ENCODE measurements around the gene ACTRT2. TPM values are rescaled to one million over a fixed set of nuclear protein-coding genes. Genes with fewer than 3 reads are reported as not detected.

The ACTRT2 gene
- total and polyA plus RNA-seq, 2 donors, result not detected

GRCh38 chr1:3053986-3054385 is 32.7 kb downstream of the ACTRT2 start:
- H3K4me3 ChIP-seq (ENCODE audit: low read length in 2 of 2), result no peak overlapping the region
- H3K36me3 ChIP-seq (ENCODE audit: control insufficient read depth in 2 of 2, insufficient read depth in 2 of 2, low read length in 1 of 2), result no peaks in the 10 kb centered on the region
- WGBS, result 95% methylated on average over 6 of the region's 6 CpGs
- H3K9me3 ChIP-seq (ENCODE audit: control insufficient read depth in 2 of 2, insufficient read depth in 1 of 2, low read length in 1 of 2), result peaks cover 0 to 7% of the 10 kb centered on the region in 2 donors
- no peak overlapping the region for H3K27ac ChIP-seq (ENCODE audit: low read depth in 1 of 2, low read length in 1 of 2)
- peaks cover 2 to 43% of the 10 kb centered on the region in 2 donors for H3K27me3 ChIP-seq (ENCODE audit: control insufficient read depth in 2 of 2, insufficient read depth in 1 of 2, low read length in 1 of 2)
- no peaks in the 10 kb centered on the region for H3K4me1 ChIP-seq (ENCODE audit: control insufficient read depth in 2 of 2, insufficient read depth in 2 of 2, low read length in 2 of 2)
- DNase-seq (ENCODE audit: low read depth in 6 of 9, low spot score in 9 of 9), result no peak

GRCh38 chr1:3054474-3054873 is 33.2 kb downstream of the ACTRT2 start:
- no peak for DNase-seq (ENCODE audit: low read depth in 6 of 9, low spot score in 9 of 9)
- peaks cover 0 to 7% of the 10 kb centered on the region in 2 donors for H3K9me3 ChIP-seq (ENCODE audit: control insufficient read depth in 2 of 2, insufficient read depth in 1 of 2, low read length in 1 of 2)
- no peaks in the 10 kb centered on the region for H3K36me3 ChIP-seq (ENCODE audit: control insufficient read depth in 2 of 2, insufficient read depth in 2 of 2, low read length in 1 of 2)
- 96% methylated on average over 12 of the region's 12 CpGs for WGBS
- no peak overlapping the region for H3K4me3 ChIP-seq (ENCODE audit: low read length in 2 of 2)
- peaks cover 2 to 40% of the 10 kb centered on the region in 2 donors for H3K27me3 ChIP-seq (ENCODE audit: control insufficient read depth in 2 of 2, insufficient read depth in 1 of 2, low read length in 1 of 2)
- H3K27ac ChIP-seq (ENCODE audit: low read depth in 1 of 2, low read length in 1 of 2), result no peak overlapping the region
- H3K4me1 ChIP-seq (ENCODE audit: control insufficient read depth in 2 of 2, insufficient read depth in 2 of 2, low read length in 2 of 2), result no peaks in the 10 kb centered on the region

DNA sequence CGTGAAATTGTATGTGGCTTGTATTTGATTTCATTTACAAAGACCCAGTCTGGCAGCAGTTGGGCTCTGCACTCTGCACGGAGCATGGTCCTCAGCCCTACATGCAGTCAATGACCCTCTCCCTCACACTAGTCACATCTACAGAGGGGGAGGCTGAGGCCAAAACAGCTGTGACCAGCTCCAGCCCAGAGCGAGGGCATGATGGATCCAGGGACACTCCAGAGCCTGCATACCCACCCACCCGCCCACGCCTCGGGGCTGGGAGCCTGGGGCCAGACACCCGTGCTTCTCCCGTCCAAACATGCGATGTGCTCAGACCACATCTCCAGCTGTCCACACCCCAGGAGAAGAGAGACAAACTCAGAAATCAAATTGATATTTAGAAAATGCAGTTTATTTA is 33.8 kb downstream of the ACTRT2 start:
- WGBS, result 96% methylated on average over 9 of the region's 9 CpGs

GRCh38 chr1:3056641-3057040 is 35.4 kb downstream of the ACTRT2 start:
- H3K27me3 ChIP-seq (ENCODE audit: control insufficient read depth in 2 of 2, insufficient read depth in 1 of 2, low read length in 1 of 2), result peaks cover 0 to 52% of the 10 kb centered on the region in 2 donors
- peaks cover 0 to 7% of the 10 kb centered on the region in 2 donors for H3K9me3 ChIP-seq (ENCODE audit: control insufficient read depth in 2 of 2, insufficient read depth in 1 of 2, low read length in 1 of 2)
- no peak overlapping the region for H3K4me3 ChIP-seq (ENCODE audit: low read length in 2 of 2)
- no peaks in the 10 kb centered on the region for H3K36me3 ChIP-seq (ENCODE audit: control insufficient read depth in 2 of 2, insufficient read depth in 2 of 2, low read length in 1 of 2)
- 97% methylated on average over 5 of the region's 5 CpGs for WGBS
- H3K4me1 ChIP-seq (ENCODE audit: control insufficient read depth in 2 of 2, insufficient read depth in 2 of 2, low read length in 2 of 2), result no peaks in the 10 kb centered on the region
- H3K27ac ChIP-seq (ENCODE audit: low read depth in 1 of 2, low read length in 1 of 2), result no peak overlapping the region
- no peak for DNase-seq (ENCODE audit: low read depth in 6 of 9, low spot score in 9 of 9)

More for the DNA sequence above, 33.8 kb downstream of the ACTRT2 start:
- H3K27ac ChIP-seq (ENCODE audit: low read depth in 1 of 2, low read length in 1 of 2), result no peak overlapping the region
- no peak for DNase-seq (ENCODE audit: low read depth in 6 of 9, low spot score in 9 of 9)
- H3K27me3 ChIP-seq (ENCODE audit: control insufficient read depth in 2 of 2, insufficient read depth in 1 of 2, low read length in 1 of 2), result peaks cover 2 to 39% of the 10 kb centered on the region in 2 donors
- no peaks in the 10 kb centered on the region for H3K4me1 ChIP-seq (ENCODE audit: control insufficient read depth in 2 of 2, insufficient read depth in 2 of 2, low read length in 2 of 2)
- no peak overlapping the region for H3K4me3 ChIP-seq (ENCODE audit: low read length in 2 of 2)
- no peaks in the 10 kb centered on the region for H3K36me3 ChIP-seq (ENCODE audit: control insufficient read depth in 2 of 2, insufficient read depth in 2 of 2, low read length in 1 of 2)
- H3K9me3 ChIP-seq (ENCODE audit: control insufficient read depth in 2 of 2, insufficient read depth in 1 of 2, low read length in 1 of 2), result peaks cover 0 to 7% of the 10 kb centered on the region in 2 donors

DNA sequence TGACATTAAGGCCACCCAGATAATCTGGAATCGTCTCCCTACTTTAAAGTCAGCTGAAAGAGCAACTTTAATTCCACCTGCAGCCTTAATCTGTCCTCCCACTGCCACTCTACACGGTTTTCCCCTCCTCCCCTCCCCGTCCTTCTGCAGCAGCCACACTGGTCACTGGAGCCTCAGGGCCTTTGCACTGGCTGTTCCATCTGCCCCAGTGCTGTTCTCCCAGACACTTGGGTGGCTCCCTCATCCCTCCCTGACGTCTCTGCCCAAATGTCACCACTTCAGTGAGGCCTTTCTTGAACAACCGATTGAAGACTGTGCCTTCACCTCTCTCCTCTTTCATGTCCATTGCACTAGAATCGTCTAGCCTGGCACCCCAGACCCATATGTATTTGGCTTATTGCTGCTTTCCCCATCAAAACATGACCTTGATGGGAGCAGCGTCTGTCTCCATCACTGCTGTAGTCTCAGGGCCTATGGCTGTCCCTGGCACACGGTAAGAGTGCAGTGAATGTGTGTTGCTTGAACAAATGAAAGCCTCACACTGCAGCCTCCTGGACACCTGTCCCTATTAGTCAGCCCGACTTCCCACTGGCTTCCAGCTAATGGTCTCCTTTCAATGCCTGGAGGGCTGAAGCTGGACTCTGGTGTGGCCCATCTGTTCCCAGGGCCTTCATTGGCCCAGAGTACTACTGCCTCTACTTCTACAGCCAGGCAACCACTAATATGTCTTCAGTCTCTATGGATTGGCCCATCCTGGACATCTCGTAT is 37.2 kb downstream of the ACTRT2 start:
- WGBS, result 92% methylated on average over 10 of the region's 10 CpGs
- H3K36me3 ChIP-seq (ENCODE audit: control insufficient read depth in 2 of 2, insufficient read depth in 2 of 2, low read length in 1 of 2), result no peaks in the 10 kb centered on the region
- peaks cover 0 to 63% of the 10 kb centered on the region in 2 donors for H3K27me3 ChIP-seq (ENCODE audit: control insufficient read depth in 2 of 2, insufficient read depth in 1 of 2, low read length in 1 of 2)
- H3K27ac ChIP-seq (ENCODE audit: low read depth in 1 of 2, low read length in 1 of 2), result no peak overlapping the region
- no peak for DNase-seq (ENCODE audit: low read depth in 6 of 9, low spot score in 9 of 9)
- H3K9me3 ChIP-seq (ENCODE audit: control insufficient read depth in 2 of 2, insufficient read depth in 1 of 2, low read length in 1 of 2), result no peaks in the 10 kb centered on the region
- H3K4me3 ChIP-seq (ENCODE audit: low read length in 2 of 2), result no peak overlapping the region
- no peaks in the 10 kb centered on the region for H3K4me1 ChIP-seq (ENCODE audit: control insufficient read depth in 2 of 2, insufficient read depth in 2 of 2, low read length in 2 of 2)

DNA sequence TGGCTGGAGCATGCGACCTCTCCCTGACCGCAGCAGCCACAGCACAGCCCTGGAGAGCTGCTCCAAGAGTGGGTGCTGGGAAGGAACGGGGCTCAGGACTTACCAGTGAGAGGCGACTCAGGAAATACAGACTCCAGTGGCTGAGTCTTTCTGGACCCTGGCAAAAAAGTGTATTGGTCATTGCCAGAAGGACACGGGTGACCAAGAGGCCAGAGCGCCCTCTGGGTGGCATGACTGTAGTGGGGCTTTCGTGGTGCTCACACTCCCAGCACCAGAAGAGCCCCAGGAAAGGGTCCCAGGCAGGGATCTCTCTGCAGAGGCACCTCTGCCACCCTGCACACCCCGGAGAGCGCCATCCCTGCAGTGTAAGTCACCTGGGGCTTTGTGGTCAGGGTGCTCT is 38.9 kb downstream of the ACTRT2 start:
- DNase-seq (ENCODE audit: low read depth in 6 of 9, low spot score in 9 of 9), result no peak
- peaks cover 4 to 68% of the 10 kb centered on the region in 2 donors for H3K27me3 ChIP-seq (ENCODE audit: control insufficient read depth in 2 of 2, insufficient read depth in 1 of 2, low read length in 1 of 2)
- 91% methylated on average over 9 of the region's 9 CpGs for WGBS

DNA sequence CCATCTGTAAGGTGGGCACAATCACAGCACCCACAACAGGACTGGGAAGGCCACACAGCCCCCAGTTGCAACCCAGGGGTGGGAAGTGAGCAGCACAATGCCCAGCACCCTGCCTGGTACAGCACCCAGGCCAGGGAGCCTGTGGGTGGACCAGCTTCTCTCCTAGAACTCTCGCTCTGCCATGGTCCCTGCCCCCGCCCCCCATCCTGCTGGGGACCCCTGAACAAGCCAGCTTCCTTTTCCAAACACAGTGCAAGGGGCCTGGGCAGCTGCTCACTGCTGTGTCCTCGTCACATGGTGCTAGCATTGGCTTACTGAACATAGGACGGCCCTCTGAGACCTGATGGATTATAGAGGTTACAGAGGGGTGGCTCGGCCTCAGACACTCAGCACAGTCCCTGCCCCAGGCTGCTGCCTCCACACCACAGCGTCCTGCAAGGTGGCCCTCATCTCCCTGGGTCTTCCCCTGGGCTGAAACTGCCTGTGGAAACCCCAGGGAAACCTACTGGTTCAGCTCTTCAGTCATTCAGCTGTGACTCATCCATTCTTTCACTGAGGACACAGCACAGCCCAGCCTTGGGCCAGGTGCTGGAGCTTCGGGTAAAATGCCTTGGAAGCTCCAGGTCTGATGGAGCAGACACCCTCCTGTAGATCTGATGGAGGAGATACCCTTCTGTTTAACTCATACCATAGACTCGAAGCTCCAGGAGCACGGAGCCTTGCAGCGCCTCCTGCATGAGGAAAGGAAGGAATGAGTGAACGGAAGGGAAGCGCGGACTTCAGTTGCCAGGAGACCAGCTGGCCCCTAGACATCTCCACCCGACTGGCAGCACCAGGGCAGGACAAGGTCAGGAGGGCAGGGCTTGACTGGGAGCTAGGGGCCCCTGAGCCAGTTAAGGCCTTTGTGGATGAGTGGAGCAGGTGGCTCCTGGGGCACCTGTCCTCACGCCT is 39.6 kb downstream of the ACTRT2 start:
- Histone ChIP-seq H3K36me3 (ENCODE audit: control insufficient read depth in 2 of 2, insufficient read depth in 2 of 2, low read length in 1 of 2) (no peaks in the 10 kb centered on the region), H3K27me3 (ENCODE audit: control insufficient read depth in 2 of 2, insufficient read depth in 1 of 2, low read length in 1 of 2) (peaks cover 4 to 76% of the 10 kb centered on the region in 2 donors), H3K4me3 (ENCODE audit: low read length in 2 of 2) (no peak overlapping the region), H3K27ac (ENCODE audit: low read depth in 1 of 2, low read length in 1 of 2) (no peak overlapping the region), H3K4me1 (ENCODE audit: control insufficient read depth in 2 of 2, insufficient read depth in 2 of 2, low read length in 2 of 2) (no peaks in the 10 kb centered on the region), H3K9me3 (ENCODE audit: control insufficient read depth in 2 of 2, insufficient read depth in 1 of 2, low read length in 1 of 2) (no peaks in the 10 kb centered on the region)
- no peak for DNase-seq (ENCODE audit: low read depth in 6 of 9, low spot score in 9 of 9)
- WGBS, result 92% methylated on average over 15 of the region's 15 CpGs

More for the DNA sequence above, 38.9 kb downstream of the ACTRT2 start:
- no peaks in the 10 kb centered on the region for H3K4me1 ChIP-seq (ENCODE audit: control insufficient read depth in 2 of 2, insufficient read depth in 2 of 2, low read length in 2 of 2)
- H3K36me3 ChIP-seq (ENCODE audit: control insufficient read depth in 2 of 2, insufficient read depth in 2 of 2, low read length in 1 of 2), result no peaks in the 10 kb centered on the region
- no peak overlapping the region for H3K4me3 ChIP-seq (ENCODE audit: low read length in 2 of 2)
- H3K27ac ChIP-seq (ENCODE audit: low read depth in 1 of 2, low read length in 1 of 2), result no peak overlapping the region
- no peaks in the 10 kb centered on the region for H3K9me3 ChIP-seq (ENCODE audit: control insufficient read depth in 2 of 2, insufficient read depth in 1 of 2, low read length in 1 of 2)

- Histone ChIP-seq H3K36me3 (ENCODE audit: control insufficient read depth in 2 of 2, insufficient read depth in 2 of 2, low read length in 1 of 2) (no peaks in the 10 kb centered on the region), H3K27me3 (ENCODE audit: control insufficient read depth in 2 of 2, insufficient read depth in 1 of 2, low read length in 1 of 2) (peaks cover 11 to 81% of the 10 kb centered on the region in 2 donors), H3K4me3 (ENCODE audit: low read length in 2 of 2) (no peak overlapping the region), H3K27ac (ENCODE audit: low read depth in 1 of 2, low read length in 1 of 2) (no peak overlapping the region), H3K9me3 (ENCODE audit: control insufficient read depth in 2 of 2, insufficient read depth in 1 of 2, low read length in 1 of 2) (no peaks in the 10 kb centered on the region), H3K4me1 (ENCODE audit: control insufficient read depth in 2 of 2, insufficient read depth in 2 of 2, low read length in 2 of 2) (no peaks in the 10 kb centered on the region)
- WGBS, result 82% methylated on average over 5 of the region's 5 CpGs
- DNase-seq (ENCODE audit: low read depth in 6 of 9, low spot score in 9 of 9), result no peak
Measured at GRCh38 chr1:3061566-3061965, 40.3 kb downstream of the ACTRT2 start.
